Caco-2 (cell line): Measurements from ENCODE around the gene SEC23B. TPM values are rescaled to one million over a fixed set of nuclear protein-coding genes. Genes with fewer than 3 reads are reported as not detected.

Experiments
- BruUV-seq: library from RNA; stranded (reverse); fragments of 400-500 nt; replicated peaks from 2 replicates; lab custom pipeline; 2021; lab: Mats Ljungman, UMichigan
- CTCF ChIA-PET: fragments of 300-600 bp; sonication (Branson Sonifier 250); formaldehyde crosslinking; loops from one replicate; lab custom pipeline; 2022; ENCODE audit warnings: antibody characterized with exemption; lab: Charles Lee
- POLR2A ChIA-PET: fragments of 300-600 bp; sonication (Branson Sonifier 250); formaldehyde crosslinking; loops from one replicate; lab custom pipeline; 2022; ENCODE audit warnings: antibody characterized with exemption; lab: Charles Lee
- DNase-seq, 2 experiments: peaks; one replicate each; pipeline versions ENCODE4 v3.0.0 to v3.0.0-alpha.2; 2020 to 2022
- H3K27me3 ChIP-seq: replicated peaks from 2 replicates; pipeline ENCODE4 v1.6.0; 2011; ENCODE audit warnings: low read length; ENCODE audit not compliant: control insufficient read depth, insufficient read depth
- H3K36me3 ChIP-seq: 2 replicates; pipeline ENCODE4 v1.5.1; 2011; ENCODE audit warnings: low read length; ENCODE audit not compliant: control insufficient read depth, insufficient read depth
- H3K4me1 ChIP-seq: fragments of 250-450 bp; sonication (Bioruptor Pico); 2 replicates; pipeline ENCODE4 v1.5.1; 2020; ENCODE audit warnings: mild to moderate bottlenecking
- H3K4me3 ChIP-seq: 2 replicates; pipeline ENCODE4 v1.5.1; 2011; ENCODE audit warnings: low read depth, mild to moderate bottlenecking, control low read depth, low read length
- H3K9me3 ChIP-seq: fragments of 250-450 bp; sonication (Bioruptor Pico); 2 replicates; pipeline ENCODE4 v1.5.1; 2020; ENCODE audit warnings: mild to moderate bottlenecking, moderate library complexity
- H3K27ac Mint-ChIP-seq: one replicate; pipeline ENCODE4 v1.8.0; 2022; ENCODE audit warnings: mixed read lengths; ENCODE audit not compliant: unreplicated experiment
- H3K27me3 Mint-ChIP-seq: one replicate; pipeline ENCODE4 v1.8.0; 2022; ENCODE audit warnings: mixed read lengths; ENCODE audit not compliant: insufficient read depth, unreplicated experiment
- H3K36me3 Mint-ChIP-seq: one replicate; pipeline ENCODE4 v1.8.0; 2022; ENCODE audit warnings: mild to moderate bottlenecking, mixed read lengths; ENCODE audit not compliant: insufficient read depth, unreplicated experiment
- H3K4me1 Mint-ChIP-seq: one replicate; pipeline ENCODE4 v1.8.0; 2022; ENCODE audit warnings: low read depth, mixed read lengths; ENCODE audit not compliant: unreplicated experiment
- H3K4me3 Mint-ChIP-seq: one replicate; pipeline ENCODE4 v1.8.0; 2022; ENCODE audit warnings: mild to moderate bottlenecking, moderate library complexity, mixed read lengths; ENCODE audit not compliant: unreplicated experiment
- H3K9me3 Mint-ChIP-seq: one replicate; pipeline ENCODE4 v1.8.0; 2022; ENCODE audit warnings: mixed read lengths; ENCODE audit not compliant: unreplicated experiment
- intact Hi-C: fragments of 100-400 bp; cut with micrococcal nuclease; formaldehyde crosslinking; loops from one replicate; pipeline ENCODE4 v1.10.0; 2022; ENCODE audit not compliant: unreplicated experiment
- total RNA-seq: library from RNA; stranded (reverse); gene quantifications from 2 replicates; pipeline ENCODE4 v1.2.3, GENCODE V29; 2022
- TF ChIP-seq, protein P1 (sequence below), 2 experiments: fragments of 200-600 bp in 1 of 2; IDR thresholded peaks; 1 replicate in 1 of 2; 2 replicates in 1 of 2; pipeline versions ENCODE4 v1.5.1 to v1.8.0; 2011 to 2022; ENCODE audit warnings: antibody characterized with exemption in 1 of 2, control low read depth in 1 of 2, inconsistent platforms in 1 of 2, low read depth in 1 of 2, low read length in 1 of 2, mild to moderate bottlenecking in 1 of 2, moderate library complexity in 1 of 2; ENCODE audit not compliant: insufficient read depth in 1 of 2, severe bottlenecking in 1 of 2, unreplicated experiment in 1 of 2

Gene SEC23B
- total RNA-seq, 1 experiment from 2014 or later: 84.1 TPM

DNA sequence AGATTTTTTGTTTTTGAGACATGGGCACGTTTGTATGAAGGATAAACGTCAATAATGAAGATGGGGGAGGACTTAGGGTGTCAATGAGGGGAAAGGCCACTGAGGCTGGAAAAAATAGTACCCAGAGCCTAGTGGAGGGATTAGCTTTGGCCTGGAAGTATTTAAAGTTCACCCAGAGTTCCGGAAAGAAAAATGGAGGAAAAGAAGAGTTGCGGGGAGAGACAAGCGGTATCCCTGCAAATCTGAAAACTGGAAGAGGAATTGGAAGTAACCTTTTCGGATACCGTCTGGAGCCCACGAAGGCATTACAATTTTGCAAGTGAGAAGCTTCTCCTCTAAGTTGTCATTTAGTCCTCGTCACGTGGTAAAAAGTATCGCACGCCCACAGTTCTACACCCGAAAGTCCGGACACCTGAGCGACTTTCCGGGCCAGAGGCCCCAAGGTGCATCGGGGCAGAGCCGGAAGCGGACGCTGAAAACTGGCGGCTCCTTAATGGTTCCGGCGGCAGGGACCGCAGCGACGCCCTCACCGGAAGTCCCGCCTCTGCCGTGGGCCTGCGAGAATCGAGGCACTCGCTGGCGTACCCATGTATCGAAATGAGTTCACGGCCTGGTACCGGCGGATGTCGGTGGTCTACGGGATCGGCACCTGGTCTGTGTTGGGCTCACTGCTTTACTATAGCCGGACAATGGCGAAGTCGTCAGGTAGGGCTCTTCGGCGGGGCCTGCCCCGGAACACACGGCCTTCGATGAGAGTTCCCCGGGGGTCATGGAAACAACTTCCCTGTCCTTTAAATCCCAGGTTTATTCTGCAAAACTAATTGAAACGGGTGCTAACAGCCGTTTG is 59.4 kb downstream of the SEC23B start, which contains the start of gene SMIM26:
TSS of gene SMIM26 (plus strand) at position 541 of the 847 bp plus-strand sequence. CDS start at position 588, 47 bp downstream.
- Histone ChIP-seq H3K4me3 (peak within 1 kb of the TSS; percentile 59), H3K4me1 (no peaks in the 10 kb centered on the region), H3K27me3 (no peaks in the 10 kb centered on the region), H3K9me3 (no peaks in the 10 kb centered on the region), H3K36me3 (no peaks in the 10 kb centered on the region; the same call in none of the 2 replicates)
- intact Hi-C loops: loop anchor here (1.0 to 10.0 kb wide), 3 partner anchors 20 to 152 kb away; partner anchors contain the start of gene SEC23B
- peak; percentile 95 for DNase-seq
- peaks cover 10% of the 10 kb centered on the region for H3K9me3 Mint-ChIP-seq
- TSS peak; percentile 94 for BruUV-seq
- H3K4me1 Mint-ChIP-seq: no peaks in the 10 kb centered on the region
- POLR2A ChIA-PET: interaction anchor here (0.7 to 1.5 kb wide), 3 partner anchors 12 to 60 kb away, joined by 3 to 12 read pairs (median 9); partner anchors contain the start of gene SEC23B
- peak within 1 kb of the TSS; percentile 84 for H3K4me3 Mint-ChIP-seq
- peak within 1 kb of the TSS; percentile 74 for H3K27ac Mint-ChIP-seq
- TF ChIP-seq, protein P1, sequence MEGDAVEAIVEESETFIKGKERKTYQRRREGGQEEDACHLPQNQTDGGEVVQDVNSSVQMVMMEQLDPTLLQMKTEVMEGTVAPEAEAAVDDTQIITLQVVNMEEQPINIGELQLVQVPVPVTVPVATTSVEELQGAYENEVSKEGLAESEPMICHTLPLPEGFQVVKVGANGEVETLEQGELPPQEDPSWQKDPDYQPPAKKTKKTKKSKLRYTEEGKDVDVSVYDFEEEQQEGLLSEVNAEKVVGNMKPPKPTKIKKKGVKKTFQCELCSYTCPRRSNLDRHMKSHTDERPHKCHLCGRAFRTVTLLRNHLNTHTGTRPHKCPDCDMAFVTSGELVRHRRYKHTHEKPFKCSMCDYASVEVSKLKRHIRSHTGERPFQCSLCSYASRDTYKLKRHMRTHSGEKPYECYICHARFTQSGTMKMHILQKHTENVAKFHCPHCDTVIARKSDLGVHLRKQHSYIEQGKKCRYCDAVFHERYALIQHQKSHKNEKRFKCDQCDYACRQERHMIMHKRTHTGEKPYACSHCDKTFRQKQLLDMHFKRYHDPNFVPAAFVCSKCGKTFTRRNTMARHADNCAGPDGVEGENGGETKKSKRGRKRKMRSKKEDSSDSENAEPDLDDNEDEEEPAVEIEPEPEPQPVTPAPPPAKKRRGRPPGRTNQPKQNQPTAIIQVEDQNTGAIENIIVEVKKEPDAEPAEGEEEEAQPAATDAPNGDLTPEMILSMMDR (IDR thresholded peaks at IDR 0.05; ENCODE audit: insufficient read depth in 1 of 2, low read depth in 1 of 2, low read length in 1 of 2, severe bottlenecking in 1 of 2, unreplicated experiment in 1 of 2): no peak
- H3K36me3 Mint-ChIP-seq: peaks cover 43% of the 10 kb centered on the region
- no peaks in the 10 kb centered on the region for H3K27me3 Mint-ChIP-seq
- CTCF ChIA-PET: interaction anchor here (0.5 to 1.2 kb wide), 2 partner anchors 18 to 964 kb away, joined by 3 to 5 read pairs; no protein-coding TSS in a partner anchor

DNA sequence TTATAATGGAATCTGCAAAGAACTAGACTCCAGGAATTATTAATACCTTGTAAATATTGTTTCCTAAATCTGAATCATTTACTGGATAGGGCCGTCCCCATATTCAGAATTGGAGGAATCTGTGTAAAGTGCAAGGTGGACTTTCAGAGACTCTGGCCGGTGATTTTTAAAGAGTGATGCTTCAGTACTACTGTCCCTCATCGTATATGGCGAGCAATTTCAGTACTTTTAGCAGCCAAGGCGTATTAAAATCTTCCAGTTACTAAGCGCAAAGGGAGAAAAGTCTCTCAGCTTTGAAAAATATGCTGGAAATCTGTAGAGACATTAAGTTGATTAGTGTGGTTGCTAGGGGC is 60.0 kb downstream of the SEC23B start:
- Mint-ChIP-seq H3K27ac (peak overlapping the region; percentile 74), H3K36me3 (peaks cover 37% of the 10 kb centered on the region), H3K4me1 (no peaks in the 10 kb centered on the region), H3K9me3 (peaks cover 11% of the 10 kb centered on the region), H3K27me3 (no peaks in the 10 kb centered on the region), H3K4me3 (peak overlapping the region; percentile 84)
- Histone ChIP-seq H3K9me3 (no peaks in the 10 kb centered on the region), H3K36me3 (no peaks in the 10 kb centered on the region; the same call in none of the 2 replicates), H3K4me3 (peak overlapping the region; percentile 59), H3K4me1 (no peaks in the 10 kb centered on the region), H3K27me3 (no peaks in the 10 kb centered on the region)
- CTCF ChIA-PET: no interaction called here
- intact Hi-C loops: loop anchor here (1.0 to 10.0 kb wide), 3 partner anchors 20 to 153 kb away; partner anchors contain the start of gene SEC23B
- TSS peak; percentile 91 for BruUV-seq
- POLR2A ChIA-PET: interaction anchor here (1.5 kb wide), 1 partner anchor 60 kb away, joined by 12 read pairs; the partner anchor contains the start of gene SEC23B
- TF ChIP-seq, protein P1 (IDR thresholded peaks at IDR 0.05; ENCODE audit: insufficient read depth in 1 of 2, low read depth in 1 of 2, low read length in 1 of 2, severe bottlenecking in 1 of 2, unreplicated experiment in 1 of 2): no peak
- no peak for DNase-seq

DNA sequence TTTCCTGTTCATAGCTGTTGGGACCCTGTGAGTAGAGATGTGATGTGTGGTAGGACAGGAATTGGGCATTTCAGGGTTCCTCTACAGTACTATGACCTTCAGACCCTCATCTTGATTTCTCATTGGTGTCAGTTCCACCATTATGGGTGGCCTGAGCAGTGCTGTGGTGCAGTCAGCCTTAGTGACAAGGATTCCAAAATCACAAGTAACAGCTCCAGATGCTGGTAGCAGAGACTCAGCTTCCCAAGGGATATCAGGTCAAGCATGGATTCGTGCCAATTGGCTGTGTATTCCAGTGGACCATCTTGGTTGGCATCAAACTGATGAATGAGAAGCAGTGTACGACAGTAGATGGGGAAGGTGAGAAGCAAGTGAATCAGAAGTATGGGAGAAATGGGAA is 63.3 kb downstream of the SEC23B start:
- Histone ChIP-seq H3K4me1 (no peaks in the 10 kb centered on the region), H3K9me3 (no peaks in the 10 kb centered on the region), H3K27me3 (no peaks in the 10 kb centered on the region), H3K4me3 (no peak overlapping the region), H3K36me3 (no peaks in the 10 kb centered on the region; the same call in 1 of the 2 replicates)
- Mint-ChIP-seq H3K36me3 (peaks cover 35% of the 10 kb centered on the region), H3K27me3 (no peaks in the 10 kb centered on the region), H3K27ac (no peak overlapping the region), H3K4me1 (no peaks in the 10 kb centered on the region), H3K9me3 (peaks cover 11% of the 10 kb centered on the region), H3K4me3 (no peak overlapping the region)
- TF ChIP-seq, protein P1 (IDR thresholded peaks at IDR 0.05; ENCODE audit: insufficient read depth in 1 of 2, low read depth in 1 of 2, low read length in 1 of 2, severe bottlenecking in 1 of 2, unreplicated experiment in 1 of 2): no peak
- CTCF ChIA-PET: no interaction called here
- POLR2A ChIA-PET: no interaction called here
- no peak for DNase-seq
- no TSS peak for BruUV-seq
- intact Hi-C loops: no loop called here
